ENCODE measurements around the gene CHST4.
"Not testable (repeated sequence)": the region's sequence is repeated elsewhere in the genome, so short reads cannot be mapped to it uniquely, and the experiment has no call there.

Gene CHST4

GRCh38 chr16:71570144-71570543 lies 43.9 kb downstream of the CHST4 start:
- no peak for DNase-seq (ENCODE audit: low read depth)

GRCh38 chr16:71572497-71573116 lies 46.4 kb downstream of the CHST4 start:
- DNase-seq (ENCODE audit: low read depth) = no peak

GRCh38 chr16:71573387-71574094 lies 47.3 kb downstream of the CHST4 start:
- no peak for DNase-seq (ENCODE audit: low read depth)

- DNase-seq (ENCODE audit: low read depth) = no peak
Observed at GRCh38 chr16:71574702-71575101, 48.5 kb downstream of the CHST4 start.

- no peak for DNase-seq (ENCODE audit: low read depth)
Observed at GRCh38 chr16:71576971-71577370, 50.7 kb downstream of the CHST4 start, which contains the start of gene TAT. TSS of gene TAT (minus strand) at chr16:71577092. CDS start at chr16:71576415, 677 bp downstream.

- not testable (repeated sequence) for DNase-seq (ENCODE audit: low read depth)
Observed at GRCh38 chr16:71582553-71582848, 56.3 kb downstream of the CHST4 start.

- no peak for DNase-seq (ENCODE audit: low read depth)
Observed at GRCh38 chr16:71584543-71585317, 58.5 kb downstream of the CHST4 start.

- no peak for DNase-seq (ENCODE audit: low read depth)
Observed at GRCh38 chr16:71585318-71585703, 59.1 kb downstream of the CHST4 start.

All from activated T-helper 1 cell treated with Interleukin-2 at 50 U/mL for 16 hours (primary cell).